HG02884 (cell line): ENCODE results near the gene WSCD2.

ENCODE experiments used
- ATAC-seq: cut with Tn5 transposase; IDR thresholded peaks from one replicate; pipeline ENCODE4 v1.9.1; 2021; ENCODE audit warnings: mild to moderate bottlenecking, moderate library complexity; ENCODE audit not compliant: unreplicated experiment

Gene WSCD2

GRCh38 chr12:108152170-108152538, 23.1 kb downstream of the WSCD2 start:
- ATAC-seq, result no peak

- no peak for ATAC-seq
Observed at GRCh38 chr12:108156717-108157116, 27.6 kb downstream of the WSCD2 start.

GRCh38 chr12:108157870-108158459, 28.9 kb downstream of the WSCD2 start:
- no peak for ATAC-seq

GRCh38 chr12:108162207-108162606, 33.1 kb downstream of the WSCD2 start:
- ATAC-seq, result no peak

GRCh38 chr12:108166505-108166904, 37.4 kb downstream of the WSCD2 start:
- no peak for ATAC-seq

GRCh38 chr12:108167974-108168373, 38.9 kb downstream of the WSCD2 start:
- ATAC-seq, result no peak

- no peak for ATAC-seq
Observed at GRCh38 chr12:108169708-108170107, 40.6 kb downstream of the WSCD2 start.

- ATAC-seq, result no peak
Observed at GRCh38 chr12:108170164-108170563, 41.1 kb downstream of the WSCD2 start.

GRCh38 chr12:108172033-108172432, 42.9 kb downstream of the WSCD2 start:
- ATAC-seq, result no peak

- ATAC-seq, result no peak
Observed at GRCh38 chr12:108173160-108173559, 44.1 kb downstream of the WSCD2 start.

- ATAC-seq, result no peak
Observed at GRCh38 chr12:108173892-108174291, 44.8 kb downstream of the WSCD2 start.

GRCh38 chr12:108174641-108175040, 45.6 kb downstream of the WSCD2 start:
- ATAC-seq, result no peak

GRCh38 chr12:108175310-108175709, 46.2 kb downstream of the WSCD2 start:
- ATAC-seq, result no peak

- no peak for ATAC-seq
Observed at GRCh38 chr12:108176292-108176691, 47.2 kb downstream of the WSCD2 start.

- no peak for ATAC-seq
Observed at GRCh38 chr12:108177131-108177530, 48.0 kb downstream of the WSCD2 start.

GRCh38 chr12:108179305-108179704, 50.2 kb downstream of the WSCD2 start:
- no peak for ATAC-seq

- ATAC-seq, result no peak
Observed at GRCh38 chr12:108180255-108181094, 51.4 kb downstream of the WSCD2 start.

- no peak for ATAC-seq
Observed at GRCh38 chr12:108181095-108181454, 52.0 kb downstream of the WSCD2 start.

GRCh38 chr12:108182096-108182495, 53.0 kb downstream of the WSCD2 start:
- ATAC-seq, result no peak

GRCh38 chr12:108185002-108185401, 55.9 kb downstream of the WSCD2 start:
- ATAC-seq, result no peak

GRCh38 chr12:108187831-108188230, 58.7 kb downstream of the WSCD2 start:
- no peak for ATAC-seq

- no peak for ATAC-seq
Observed at GRCh38 chr12:108190529-108190928, 61.4 kb downstream of the WSCD2 start.

- ATAC-seq, result no peak
Observed at GRCh38 chr12:108191086-108191485, 62.0 kb downstream of the WSCD2 start.
